HG02623 (cell line): Measurements from ENCODE around the gene NEURL2.

Experiments
- ATAC-seq: cut with Tn5 transposase; IDR thresholded peaks from one replicate; pipeline ENCODE4 v1.9.1; 2021; ENCODE audit warnings: moderate library complexity; ENCODE audit not compliant: unreplicated experiment

The NEURL2 gene

GRCh38 chr20:45848421-45848820, 42.6 kb downstream of the NEURL2 start:
- ATAC-seq: no peak

DNA sequence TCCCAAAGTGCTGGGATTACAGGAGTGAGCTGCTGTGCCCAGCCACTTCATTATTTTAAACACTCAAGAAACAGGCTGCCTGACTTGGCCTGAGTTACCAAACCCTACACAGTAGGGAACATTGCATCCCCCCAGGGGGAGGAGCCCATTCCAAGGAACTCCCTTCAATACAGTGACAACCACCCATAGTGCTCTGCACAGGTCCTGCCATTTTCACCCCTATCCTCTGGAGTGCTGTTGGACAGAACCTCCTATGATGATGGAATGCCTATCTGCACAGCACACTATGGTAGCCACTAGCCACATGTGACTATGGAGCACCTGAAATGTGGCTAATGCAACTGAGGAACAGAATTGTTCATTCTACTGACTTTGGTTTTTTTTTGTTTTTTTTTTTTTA, 45.6 kb downstream of the NEURL2 start:
- ATAC-seq: no peak

GRCh38 chr20:45843506-45843905, 47.5 kb downstream of the NEURL2 start:
- no peak for ATAC-seq

DNA sequence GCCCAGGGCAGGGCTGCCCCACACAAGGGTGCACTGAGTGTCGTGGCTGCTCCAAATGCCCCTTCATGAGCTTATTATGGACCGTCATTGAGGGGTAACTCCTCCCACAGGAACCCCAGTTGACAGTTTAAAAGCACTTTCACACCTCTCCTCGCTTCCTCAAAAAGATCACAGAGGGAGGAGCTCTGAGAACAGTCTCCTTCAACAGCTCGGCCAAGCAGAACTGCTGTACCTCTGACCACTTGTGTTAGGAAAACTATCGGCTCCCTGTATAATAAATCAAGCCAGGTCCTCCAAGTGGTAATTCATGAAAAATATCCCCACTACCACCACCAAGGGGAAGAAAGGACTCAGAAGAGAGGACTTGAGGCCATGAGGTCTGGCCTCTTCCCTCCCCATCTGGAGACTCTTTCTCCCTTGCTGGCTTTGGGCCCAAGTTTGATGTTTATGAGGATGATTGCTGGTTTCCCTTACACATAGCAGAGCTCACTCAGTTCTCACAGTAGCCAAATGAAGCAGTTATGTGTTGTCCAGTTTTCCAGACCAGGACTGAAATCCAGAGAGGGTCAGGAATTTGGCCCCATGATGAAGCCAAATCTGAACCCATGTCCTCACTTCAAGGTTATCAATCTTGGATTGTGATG, 48.7 kb downstream of the NEURL2 start:
- no peak for ATAC-seq

DNA sequence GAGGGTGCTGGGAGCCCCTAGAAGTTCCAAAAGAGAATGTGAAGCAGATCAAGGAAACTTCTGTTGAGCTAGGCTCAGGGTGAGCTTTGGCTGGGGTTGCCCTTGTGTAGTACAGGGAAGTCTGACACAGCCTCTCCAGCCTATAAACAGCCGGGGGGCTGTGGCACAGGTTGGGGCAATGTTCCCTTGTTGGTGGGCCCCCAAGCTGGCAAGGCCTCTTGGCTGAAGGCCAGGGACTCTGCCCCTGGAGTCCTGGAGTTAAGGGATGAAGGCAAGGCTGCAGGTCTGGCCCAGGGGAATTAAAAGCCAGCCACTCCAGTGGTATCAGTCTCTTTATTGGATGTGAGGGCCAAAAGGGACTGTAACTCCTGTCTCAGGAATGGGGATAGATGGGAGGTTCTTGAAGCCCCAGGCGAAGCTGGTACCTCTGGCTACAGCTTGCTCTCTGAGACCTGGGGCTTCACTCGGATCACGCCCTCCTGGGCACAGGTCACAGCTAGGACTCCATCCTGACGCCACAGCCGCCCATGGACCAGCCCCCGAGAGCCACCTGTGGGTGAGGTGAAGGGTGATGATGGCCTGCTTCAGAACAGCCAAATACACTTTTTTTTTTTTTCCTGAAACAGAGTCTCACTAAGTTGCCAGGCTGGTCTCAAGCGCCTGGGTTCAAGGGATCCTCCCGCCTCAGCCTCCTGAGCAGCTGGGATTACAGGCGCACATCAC, 49.4 kb downstream of the NEURL2 start:
- no peak for ATAC-seq

GRCh38 chr20:45840700-45841198, 50.3 kb downstream of the NEURL2 start:
- no peak for ATAC-seq
